Upper lobe of left lung (tissue), 6 donors: Measurements from ENCODE around the gene CACNA2D2. TPM values are rescaled to one million over a fixed set of nuclear protein-coding genes. Genes with fewer than 3 reads are reported as not detected.
A peak's percentile ranks its signal among the peaks of the same experiment; 100 is the strongest.

Source experiments
- ATAC-seq, 2 donors: fragments of 200-7000 bp; cut with Tn5 transposase; one replicate each; pipeline ENCODE4 v1.9.1; 2022; ENCODE audit warnings: mild to moderate bottlenecking in 2 of 2, moderate library complexity in 2 of 2; ENCODE audit not compliant: low FRiP score in 2 of 2
- DNase-seq, 2 donors: peaks; one replicate each; pipeline ENCODE4 v3.0.0-alpha.2; 2019 to 2020
- H3K27ac ChIP-seq, 4 donors: fragments of 200-600 bp; sonication (generic); one replicate each; pipeline ENCODE4 v1.5.1; 2016 to 2019
- H3K27me3 ChIP-seq, 4 donors: fragments of 200-600 bp; sonication (generic); one replicate each; pipeline ENCODE4 v1.5.1; 2017 to 2019
- H3K36me3 ChIP-seq, 4 donors: fragments of 200-600 bp; sonication (generic); one replicate each; pipeline ENCODE4 v1.5.1; 2016 to 2019
- H3K4me1 ChIP-seq, 4 donors: fragments of 200-600 bp; sonication (generic); one replicate each; pipeline ENCODE4 v1.5.1; 2018 to 2019
- H3K4me3 ChIP-seq, 4 donors: fragments of 200-600 bp; sonication (generic); one replicate each; pipeline ENCODE4 v1.5.1; 2017 to 2019; ENCODE audit warnings: mild to moderate bottlenecking in 2 of 4, moderate library complexity in 1 of 4
- H3K9me3 ChIP-seq, 4 donors: fragments of 200-600 bp; sonication (generic); one replicate each; pipeline ENCODE4 v1.5.1; 2018 to 2019
- EP300 ChIP-seq, 4 donors: sonication (generic); formaldehyde crosslinking; IDR thresholded peaks; one replicate each; pipeline ENCODE4 v1.5.1; 2017; ENCODE audit warnings: antibody characterized with exemption in 4 of 4, control low read depth in 2 of 4
- POLR2A ChIP-seq, 4 donors: fragments of 450-650 bp; IDR thresholded peaks; one replicate each; pipeline ENCODE4 v1.5.1; 2016 to 2017; ENCODE audit warnings: antibody characterized with exemption in 4 of 4, mild to moderate bottlenecking in 2 of 4
- POLR2AphosphoS5 ChIP-seq, 2 donors: sonication (generic); formaldehyde crosslinking; IDR thresholded peaks; one replicate each; pipeline ENCODE4 v1.5.1; 2017; ENCODE audit warnings: antibody characterized with exemption in 2 of 2
- WGBS, 2 donors: methylation state at CpG; one replicate each; pipeline ENCODE4 v1.1.5; 2017 to 2018; 5-methylcytosine and 5-hydroxymethylcytosine counted together
- total RNA-seq, 6 donors: library from RNA; depleted of rRNA in 4 of 6; stranded (reverse); fragments of >200 nt in 4 of 6; gene quantifications; one replicate each; pipeline versions ENCODE4 v1.1.0 to v1.2.1, GENCODE V29; 2016 to 2021
- TF ChIP-seq, protein P1 (sequence below), 6 experiments: fragments of 450-650 bp in 4 of 6; fragments of 200-600 bp in 2 of 6; sonication (generic) in 2 of 6; IDR thresholded peaks; one replicate each; pipeline ENCODE4 v1.5.1; 2016 to 2019; ENCODE audit warnings: antibody characterized with exemption in 6 of 6
- donor health status: DM: no; HTN: no; CAD: no; lungs with moderate emphysema.
- donor health status: DM: no; HTN: yes; CAD: no; lungs with severe emphysema.

CACNA2D2 gene
- total RNA-seq, 6 donors from 2014 or later, result 71.5 to 213 (median 113) TPM

DNA sequence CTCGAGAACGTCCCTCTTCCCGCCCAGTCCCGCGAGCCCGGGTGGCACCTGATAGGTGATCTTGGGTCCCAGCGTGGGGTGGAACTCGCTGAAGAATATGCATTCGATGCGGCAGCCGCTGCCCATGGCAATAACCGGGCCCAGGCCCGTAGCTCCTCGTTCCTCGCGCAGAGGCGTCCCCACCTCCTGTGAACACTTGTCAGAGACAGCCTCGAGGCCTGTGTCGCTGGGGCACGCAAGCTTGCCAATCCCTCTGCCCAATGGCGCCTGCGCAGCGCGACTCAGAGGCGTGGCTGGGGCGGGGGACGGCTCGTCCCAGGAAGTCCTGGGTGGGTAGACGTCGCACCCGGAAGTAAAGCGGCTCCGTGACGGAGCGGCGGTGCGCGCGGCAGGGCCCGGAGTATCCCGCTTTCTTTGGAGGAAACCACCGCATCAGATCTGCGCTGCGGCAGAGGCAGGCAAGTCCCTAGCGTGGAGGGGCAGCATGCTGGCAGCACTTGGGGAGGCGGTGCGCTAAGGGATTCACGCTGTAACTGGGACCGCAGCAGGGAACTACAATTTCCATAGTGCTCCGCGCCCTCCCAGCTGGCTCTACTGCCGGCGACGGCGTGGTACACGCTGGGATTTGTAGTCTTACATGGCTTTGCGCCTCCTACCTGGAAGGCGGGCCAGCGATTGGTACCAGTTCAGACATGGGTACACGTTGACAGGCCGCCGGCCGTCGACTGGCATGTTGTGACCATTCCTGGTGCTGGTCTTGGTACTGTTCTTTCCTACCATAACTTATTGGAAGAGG, 152.7 kb downstream of the CACNA2D2 start, which contains the start of the genes CYB561D2 and NPRL2:
Gene CYB561D2 (plus strand): TSS at position 336 of the 796 bp plus-strand sequence. CDS start 572 bp downstream, outside the sequence.
Gene NPRL2 (minus strand): TSS at position 249 of the 796 bp plus-strand sequence. CDS start 123 bp downstream, at position 126.
- Histone ChIP-seq H3K4me1 (peaks cover 31 to 69% (median 37%) of the 10 kb centered on the region in 4 donors), H3K27me3 (no peaks in the 10 kb centered on the region), H3K4me3 (peak within 1 kb of the TSS; percentile 56 to 86 (median 74)), H3K36me3 (peaks cover 21 to 48% (median 40%) of the 10 kb centered on the region in 4 donors), H3K27ac (peak within 1 kb of the TSS; percentile 89 to 98 (median 92)), H3K9me3 (no peaks in the 10 kb centered on the region)
- WGBS, 2 donors, result 3 to 4% methylated on average over 5 to 18 of the region's 64 CpGs
- TF ChIP-seq POLR2A (IDR thresholded peaks at IDR 0.05) (peak in 3 of 4 donors; percentile 67 to 91 (median 91)), POLR2AphosphoS5 (IDR thresholded peaks at IDR 0.05) (peak; percentile 71 to 86), EP300 (IDR thresholded peaks at IDR 0.05) (no peak)
- TF ChIP-seq, protein P1, sequence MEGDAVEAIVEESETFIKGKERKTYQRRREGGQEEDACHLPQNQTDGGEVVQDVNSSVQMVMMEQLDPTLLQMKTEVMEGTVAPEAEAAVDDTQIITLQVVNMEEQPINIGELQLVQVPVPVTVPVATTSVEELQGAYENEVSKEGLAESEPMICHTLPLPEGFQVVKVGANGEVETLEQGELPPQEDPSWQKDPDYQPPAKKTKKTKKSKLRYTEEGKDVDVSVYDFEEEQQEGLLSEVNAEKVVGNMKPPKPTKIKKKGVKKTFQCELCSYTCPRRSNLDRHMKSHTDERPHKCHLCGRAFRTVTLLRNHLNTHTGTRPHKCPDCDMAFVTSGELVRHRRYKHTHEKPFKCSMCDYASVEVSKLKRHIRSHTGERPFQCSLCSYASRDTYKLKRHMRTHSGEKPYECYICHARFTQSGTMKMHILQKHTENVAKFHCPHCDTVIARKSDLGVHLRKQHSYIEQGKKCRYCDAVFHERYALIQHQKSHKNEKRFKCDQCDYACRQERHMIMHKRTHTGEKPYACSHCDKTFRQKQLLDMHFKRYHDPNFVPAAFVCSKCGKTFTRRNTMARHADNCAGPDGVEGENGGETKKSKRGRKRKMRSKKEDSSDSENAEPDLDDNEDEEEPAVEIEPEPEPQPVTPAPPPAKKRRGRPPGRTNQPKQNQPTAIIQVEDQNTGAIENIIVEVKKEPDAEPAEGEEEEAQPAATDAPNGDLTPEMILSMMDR (IDR thresholded peaks at IDR 0.05), result peak in 2 of 6 experiments; percentile 5 to 24
- ATAC-seq (peak; percentile 96 to 97), DNase-seq (peak; percentile 98 to 100)

DNA sequence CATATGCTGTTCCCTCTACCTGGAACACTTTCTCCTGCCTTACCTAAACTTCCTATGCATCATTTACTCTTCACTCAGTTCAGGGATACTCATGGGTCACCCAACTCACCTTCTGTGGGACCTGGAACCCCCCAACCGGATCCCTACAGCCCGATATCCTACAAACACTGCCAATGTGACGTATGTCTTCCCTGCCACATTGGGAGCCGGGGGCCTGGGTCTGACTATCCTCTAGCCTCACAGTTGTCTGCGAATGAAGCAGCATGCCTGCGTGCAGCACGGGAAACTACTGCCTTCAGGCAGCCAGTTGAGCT, 153.3 kb downstream of the CACNA2D2 start:
- H3K9me3 ChIP-seq, result no peaks in the 10 kb centered on the region
- H3K4me3 ChIP-seq, result peak overlapping the region; percentile 56 to 86 (median 74)
- DNase-seq (no peak), ATAC-seq (no peak)
- peak overlapping the region; percentile 89 to 98 (median 92) for H3K27ac ChIP-seq
- no peak for TF ChIP-seq POLR2AphosphoS5 (IDR thresholded peaks at IDR 0.05)
- TF ChIP-seq, protein P1 (IDR thresholded peaks at IDR 0.05), result no peak
- TF ChIP-seq POLR2A (IDR thresholded peaks at IDR 0.05), result no peak
- WGBS, 2 donors, result 8 to 21% methylated on average over 4 to 5 of the region's 7 CpGs
- peaks cover 33 to 69% (median 37%) of the 10 kb centered on the region in 4 donors for H3K4me1 ChIP-seq
- peaks cover 20 to 42% (median 36%) of the 10 kb centered on the region in 4 donors for H3K36me3 ChIP-seq
- no peaks in the 10 kb centered on the region for H3K27me3 ChIP-seq

DNA sequence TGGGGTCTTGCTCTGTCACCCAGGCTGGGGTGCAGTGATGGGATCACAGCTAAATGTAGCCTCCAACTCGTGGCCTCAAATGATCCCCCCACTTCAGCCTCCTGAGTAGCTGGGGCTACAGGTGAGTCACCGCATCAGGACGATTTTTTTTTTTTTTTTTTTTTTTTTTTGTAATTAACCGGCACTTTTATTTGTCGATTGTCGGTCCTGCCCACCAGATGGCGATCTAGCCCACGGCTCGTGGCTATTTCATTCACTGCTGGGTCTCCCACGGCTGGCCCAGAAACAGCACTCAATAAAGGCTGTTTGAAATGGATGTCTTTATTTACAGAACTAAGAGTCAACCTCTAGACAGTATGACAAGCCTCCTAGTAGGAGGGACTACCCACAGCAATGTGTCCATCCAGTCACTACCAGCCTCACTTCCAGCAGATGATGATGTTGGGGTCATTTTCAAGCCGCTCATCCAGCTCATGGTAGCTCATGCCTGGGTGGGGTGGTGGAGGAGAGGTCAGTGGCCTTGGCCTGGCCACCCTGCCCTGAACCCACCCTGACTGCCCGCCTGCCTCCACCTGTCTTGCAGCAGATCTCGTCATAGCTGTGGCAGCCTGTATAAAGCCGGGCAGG, 156.1 kb downstream of the CACNA2D2 start:
- TF ChIP-seq, protein P1 (IDR thresholded peaks at IDR 0.05), result peak in 5 of 6 experiments; percentile 24 to 56 (median 43)
- TF ChIP-seq POLR2AphosphoS5 (IDR thresholded peaks at IDR 0.05), result no peak
- ATAC-seq, result peak in 1 of 2 donors; percentile 20
- Histone ChIP-seq H3K4me1 (peaks cover 34 to 57% (median 39%) of the 10 kb centered on the region in 4 donors), H3K27me3 (no peaks in the 10 kb centered on the region), H3K4me3 (no peak overlapping the region), H3K27ac (peak overlapping the region in 1 of 4 donors; percentile 18), H3K9me3 (no peaks in the 10 kb centered on the region), H3K36me3 (peaks cover 0 to 15% (median 13%) of the 10 kb centered on the region in 4 donors)
- DNase-seq, result peak; percentile 42 to 73
- 10 to 28% methylated on average over 11 to 14 of the region's 14 CpGs for WGBS, 2 donors

DNA sequence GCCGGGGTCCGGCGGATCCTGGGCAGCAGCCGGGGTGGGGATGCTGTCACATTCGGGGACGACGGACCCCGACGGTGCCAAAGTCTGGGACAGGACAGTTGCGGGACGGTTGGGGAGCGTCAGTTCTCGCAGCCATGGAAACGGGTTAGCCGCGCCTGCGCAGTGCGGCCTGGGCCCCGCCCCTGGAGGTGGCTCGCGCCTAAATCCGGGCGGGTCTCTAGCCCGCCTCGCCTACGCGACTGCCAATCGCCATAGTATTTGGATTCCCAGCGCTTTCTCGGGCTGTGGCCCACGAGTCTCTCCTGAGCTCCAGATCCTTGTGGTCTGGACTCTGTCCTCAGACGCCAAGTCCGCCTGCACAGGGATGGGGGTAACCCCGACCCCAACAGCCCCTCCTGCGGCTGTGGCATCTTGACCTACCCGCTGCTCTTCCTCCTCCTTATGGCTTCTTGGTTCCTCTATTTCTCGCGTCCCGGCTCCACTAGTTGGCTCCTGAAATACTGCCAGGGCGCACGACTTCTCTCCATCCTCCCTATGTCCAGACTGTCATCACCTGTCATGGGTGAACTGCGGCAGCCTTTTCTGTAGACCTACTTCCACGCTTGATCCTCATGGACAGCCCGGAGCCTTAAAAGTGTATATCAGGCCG, 157.7 kb downstream of the CACNA2D2 start, which contains the start of gene ZMYND10:
Gene ZMYND10 (minus strand): TSS at position 147 of the 649 bp plus-strand sequence. CDS start 153 bp downstream, outside the sequence.
- peak; percentile 23 to 68 for ATAC-seq

More for the DNA sequence above, 157.7 kb downstream of the CACNA2D2 start, which contains the start of gene ZMYND10:
- no peaks in the 10 kb centered on the region for H3K27me3 ChIP-seq
- H3K4me1 ChIP-seq, result peaks cover 36 to 58% (median 39%) of the 10 kb centered on the region in 4 donors
- H3K4me3 ChIP-seq, result peak within 1 kb of the TSS; percentile 13 to 45 (median 36)
- peak within 1 kb of the TSS in 1 of 4 donors; percentile 7 for H3K27ac ChIP-seq
- no peak for TF ChIP-seq POLR2AphosphoS5 (IDR thresholded peaks at IDR 0.05)
- TF ChIP-seq, protein P1 (IDR thresholded peaks at IDR 0.05), result no peak
- TF ChIP-seq EP300 (IDR thresholded peaks at IDR 0.05), result no peak
- peak in 1 of 4 donors; percentile 33 for TF ChIP-seq POLR2A (IDR thresholded peaks at IDR 0.05)
- WGBS, 2 donors, result 21 to 33% methylated on average over 22 to 44 of the region's 45 CpGs
- no peaks in the 10 kb centered on the region for H3K9me3 ChIP-seq
- peak; percentile 73 to 96 for DNase-seq
- peaks cover 0 to 15% (median 13%) of the 10 kb centered on the region in 4 donors for H3K36me3 ChIP-seq
